Measurements from ENCODE around the gene RHEB. TPM values are rescaled to one million over a fixed set of nuclear protein-coding genes. Genes with fewer than 3 reads are reported as not detected.

RHEB gene
- total RNA-seq, 1 donor from 2014 or later, result 88.2 TPM

GRCh38 chr7:151447901-151448260, 71.8 kb downstream of the RHEB start:
- Mint-ChIP-seq H3K36me3 (ENCODE audit: unreplicated experiment) (peaks cover 4% of the 10 kb centered on the region), H3K27me3 (ENCODE audit: unreplicated experiment) (peaks cover 3% of the 10 kb centered on the region), H3K9me3 (ENCODE audit: unreplicated experiment) (peaks cover 4% of the 10 kb centered on the region), H3K4me1 (ENCODE audit: low read depth, unreplicated experiment) (peaks cover 2% of the 10 kb centered on the region), H3K27ac (ENCODE audit: unreplicated experiment) (no peak overlapping the region), H3K4me3 (ENCODE audit: unreplicated experiment) (no peak overlapping the region)
- TF ChIP-seq, protein P1, sequence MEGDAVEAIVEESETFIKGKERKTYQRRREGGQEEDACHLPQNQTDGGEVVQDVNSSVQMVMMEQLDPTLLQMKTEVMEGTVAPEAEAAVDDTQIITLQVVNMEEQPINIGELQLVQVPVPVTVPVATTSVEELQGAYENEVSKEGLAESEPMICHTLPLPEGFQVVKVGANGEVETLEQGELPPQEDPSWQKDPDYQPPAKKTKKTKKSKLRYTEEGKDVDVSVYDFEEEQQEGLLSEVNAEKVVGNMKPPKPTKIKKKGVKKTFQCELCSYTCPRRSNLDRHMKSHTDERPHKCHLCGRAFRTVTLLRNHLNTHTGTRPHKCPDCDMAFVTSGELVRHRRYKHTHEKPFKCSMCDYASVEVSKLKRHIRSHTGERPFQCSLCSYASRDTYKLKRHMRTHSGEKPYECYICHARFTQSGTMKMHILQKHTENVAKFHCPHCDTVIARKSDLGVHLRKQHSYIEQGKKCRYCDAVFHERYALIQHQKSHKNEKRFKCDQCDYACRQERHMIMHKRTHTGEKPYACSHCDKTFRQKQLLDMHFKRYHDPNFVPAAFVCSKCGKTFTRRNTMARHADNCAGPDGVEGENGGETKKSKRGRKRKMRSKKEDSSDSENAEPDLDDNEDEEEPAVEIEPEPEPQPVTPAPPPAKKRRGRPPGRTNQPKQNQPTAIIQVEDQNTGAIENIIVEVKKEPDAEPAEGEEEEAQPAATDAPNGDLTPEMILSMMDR (IDR thresholded peaks at IDR 0.05; ENCODE audit: partially characterized antibody, unreplicated experiment), result no peak
- DNase-seq, result no peak

DNA sequence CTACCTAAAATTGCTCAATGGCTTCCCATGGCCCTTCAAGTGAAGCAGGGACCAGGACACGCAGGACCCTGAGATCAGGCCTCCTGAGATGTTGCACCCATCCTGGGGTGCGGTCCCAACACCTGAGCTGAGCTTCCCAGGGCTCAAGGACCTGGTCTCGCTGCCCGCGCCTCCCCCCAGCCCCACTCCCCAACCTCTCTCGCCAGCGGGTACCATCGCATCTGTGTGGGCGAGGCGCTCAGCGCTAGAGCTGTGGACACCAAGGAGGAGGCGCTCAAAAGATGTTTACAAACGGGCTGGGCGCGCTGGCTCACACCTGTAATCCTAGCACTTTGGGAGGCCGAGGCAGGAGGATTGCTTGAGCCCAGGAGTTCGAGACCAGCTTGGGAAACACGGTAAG, 72.4 kb downstream of the RHEB start:
- H3K4me1 Mint-ChIP-seq (ENCODE audit: low read depth, unreplicated experiment), result no peaks in the 10 kb centered on the region
- no peak overlapping the region for H3K27ac Mint-ChIP-seq (ENCODE audit: unreplicated experiment)
- no peak overlapping the region for H3K4me3 Mint-ChIP-seq (ENCODE audit: unreplicated experiment)
- peaks cover 3% of the 10 kb centered on the region for H3K27me3 Mint-ChIP-seq (ENCODE audit: unreplicated experiment)
- H3K36me3 Mint-ChIP-seq (ENCODE audit: unreplicated experiment), result peaks cover 8% of the 10 kb centered on the region
- no peak for DNase-seq
- H3K9me3 Mint-ChIP-seq (ENCODE audit: unreplicated experiment), result peaks cover 2% of the 10 kb centered on the region
- TF ChIP-seq, protein P1 (IDR thresholded peaks at IDR 0.05; ENCODE audit: partially characterized antibody, unreplicated experiment), result no peak

- H3K4me3 Mint-ChIP-seq (ENCODE audit: unreplicated experiment), result no peak overlapping the region
- H3K36me3 Mint-ChIP-seq (ENCODE audit: unreplicated experiment), result peaks cover 8% of the 10 kb centered on the region
- TF ChIP-seq, protein P1 (IDR thresholded peaks at IDR 0.05; ENCODE audit: partially characterized antibody, unreplicated experiment), result no peak
- H3K27ac Mint-ChIP-seq (ENCODE audit: unreplicated experiment), result no peak overlapping the region
- H3K9me3 Mint-ChIP-seq (ENCODE audit: unreplicated experiment), result peaks cover 4% of the 10 kb centered on the region
- DNase-seq, result no peak
- peaks cover 3% of the 10 kb centered on the region for H3K27me3 Mint-ChIP-seq (ENCODE audit: unreplicated experiment)
- no peaks in the 10 kb centered on the region for H3K4me1 Mint-ChIP-seq (ENCODE audit: low read depth, unreplicated experiment)
Observed at GRCh38 chr7:151446412-151446811, 73.3 kb downstream of the RHEB start.

- H3K4me1 Mint-ChIP-seq (ENCODE audit: low read depth, unreplicated experiment), result no peaks in the 10 kb centered on the region
- H3K27ac Mint-ChIP-seq (ENCODE audit: unreplicated experiment), result no peak overlapping the region
- H3K9me3 Mint-ChIP-seq (ENCODE audit: unreplicated experiment), result peaks cover 4% of the 10 kb centered on the region
- TF ChIP-seq, protein P1 (IDR thresholded peaks at IDR 0.05; ENCODE audit: partially characterized antibody, unreplicated experiment), result no peak
- H3K27me3 Mint-ChIP-seq (ENCODE audit: unreplicated experiment), result peaks cover 3% of the 10 kb centered on the region
- no peak overlapping the region for H3K4me3 Mint-ChIP-seq (ENCODE audit: unreplicated experiment)
- no peak for DNase-seq
- peaks cover 8% of the 10 kb centered on the region for H3K36me3 Mint-ChIP-seq (ENCODE audit: unreplicated experiment)
Observed at GRCh38 chr7:151444632-151445031, 75.1 kb downstream of the RHEB start.

DNA sequence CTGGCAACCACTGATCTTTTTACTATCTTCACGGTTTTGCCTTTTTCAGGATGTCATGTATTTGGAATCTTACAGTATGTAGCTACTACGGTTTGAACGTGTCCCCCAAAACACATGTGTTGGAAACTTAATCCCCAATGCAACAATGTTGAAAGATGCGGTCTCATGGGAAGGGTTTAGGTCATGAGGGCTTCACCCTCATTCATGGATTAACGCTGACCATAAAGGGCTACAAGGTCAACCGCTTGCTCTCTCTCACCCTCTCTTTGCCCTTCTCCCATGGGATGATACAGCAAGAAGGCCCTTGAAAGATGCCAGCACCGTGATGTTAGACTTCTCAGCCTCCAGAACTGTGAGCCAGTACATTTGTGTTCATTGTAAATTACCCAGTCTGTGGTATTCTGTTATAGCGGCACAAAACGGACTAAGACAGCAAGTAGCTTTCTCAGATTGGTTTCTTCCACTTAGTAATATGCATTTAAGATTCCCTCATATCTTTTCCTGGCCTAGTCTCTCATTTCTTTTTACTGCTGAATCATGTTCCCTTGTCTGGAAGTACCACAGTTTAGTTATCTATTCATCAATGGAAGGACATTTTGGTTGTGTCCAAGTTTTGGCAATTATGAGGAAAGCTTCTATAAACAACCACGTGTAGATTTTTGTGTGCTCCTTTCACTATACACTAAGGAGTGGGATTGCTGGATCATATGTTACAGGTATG, 76.8 kb downstream of the RHEB start:
- H3K36me3 Mint-ChIP-seq (ENCODE audit: unreplicated experiment), result peaks cover 8% of the 10 kb centered on the region
- H3K27ac Mint-ChIP-seq (ENCODE audit: unreplicated experiment), result no peak overlapping the region
- TF ChIP-seq, protein P1 (IDR thresholded peaks at IDR 0.05; ENCODE audit: partially characterized antibody, unreplicated experiment), result no peak
- no peaks in the 10 kb centered on the region for H3K4me1 Mint-ChIP-seq (ENCODE audit: low read depth, unreplicated experiment)
- peaks cover 3% of the 10 kb centered on the region for H3K27me3 Mint-ChIP-seq (ENCODE audit: unreplicated experiment)
- no peak overlapping the region for H3K4me3 Mint-ChIP-seq (ENCODE audit: unreplicated experiment)
- peaks cover 4% of the 10 kb centered on the region for H3K9me3 Mint-ChIP-seq (ENCODE audit: unreplicated experiment)
- no peak for DNase-seq

Measured in glutamatergic neuron (in vitro differentiated cells).